ENCODE results near the gene OR51E1.

OR51E1 gene

DNA sequence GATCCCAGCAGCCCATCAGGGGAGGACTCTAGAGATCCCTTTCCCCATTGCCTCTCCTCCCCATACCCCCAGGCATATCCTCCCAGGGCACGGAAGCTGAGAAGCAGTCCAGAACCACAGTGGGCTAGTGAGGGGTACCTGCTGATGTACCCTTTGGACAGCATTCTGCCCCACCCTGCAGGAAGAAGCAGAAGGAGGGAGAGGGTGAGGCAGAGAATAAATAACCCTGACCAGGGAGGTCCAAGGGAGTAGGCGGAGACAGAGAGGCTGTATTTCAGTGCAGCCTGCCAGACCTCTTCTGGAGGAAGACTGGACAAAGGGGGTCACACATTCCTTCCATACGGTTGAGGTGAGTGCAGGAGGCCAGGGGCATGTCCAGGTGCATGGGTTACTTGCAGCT is at the start of gene OR51E1:
Gene OR51E1 (plus strand): TSS at position 301 of the 400 bp plus-strand sequence. CDS start 8,545 bp downstream, outside the sequence.
- peak within 1 kb of the TSS; percentile 10; the same call in 1 of the 2 replicates for H3K27ac ChIP-seq
- TF ChIP-seq CTCF (conservative IDR thresholded peaks at IDR 0.05) = no peak

DNA sequence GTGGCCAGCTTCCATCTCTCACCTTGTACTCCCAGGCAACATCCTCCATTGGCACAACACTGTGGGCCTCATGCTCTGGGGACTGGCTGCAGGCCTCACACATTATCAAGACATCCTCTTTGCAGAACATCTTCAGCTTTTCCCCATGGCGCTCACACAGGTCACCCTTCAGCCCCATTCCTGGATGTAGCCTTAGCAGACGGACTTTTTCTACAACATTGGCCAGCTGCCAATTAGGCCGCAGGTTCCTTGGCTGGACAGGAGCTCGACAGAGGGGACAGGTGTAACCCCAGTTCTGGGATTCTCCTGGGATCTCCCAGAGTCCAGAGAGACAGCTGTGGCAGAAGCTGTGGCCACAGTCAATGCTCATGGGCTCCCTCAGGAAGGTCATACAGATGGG is 38.7 kb upstream of the OR51E1 start:
- H3K27ac ChIP-seq = peak overlapping the region; percentile 87
- no peak for TF ChIP-seq CTCF (conservative IDR thresholded peaks at IDR 0.05)

GRCh38 chr11:4606231-4607015 is 37.4 kb upstream of the OR51E1 start:
- H3K27ac ChIP-seq = peak overlapping the region; percentile 87
- no peak for TF ChIP-seq CTCF (conservative IDR thresholded peaks at IDR 0.05)

GRCh38 chr11:4607096-4607495 is 36.7 kb upstream of the OR51E1 start:
- no peak for TF ChIP-seq CTCF (conservative IDR thresholded peaks at IDR 0.05)
- H3K27ac ChIP-seq = peak overlapping the region; percentile 87

GRCh38 chr11:4607781-4608666 is 35.8 kb upstream of the OR51E1 start, which contains the start of gene TRIM68:
Gene TRIM68, minus strand, starts transcription at chr11:4608231. Its CDS starts 2,727 bp downstream, at chr11:4605504.
- no peak for TF ChIP-seq CTCF (conservative IDR thresholded peaks at IDR 0.05)

DNA sequence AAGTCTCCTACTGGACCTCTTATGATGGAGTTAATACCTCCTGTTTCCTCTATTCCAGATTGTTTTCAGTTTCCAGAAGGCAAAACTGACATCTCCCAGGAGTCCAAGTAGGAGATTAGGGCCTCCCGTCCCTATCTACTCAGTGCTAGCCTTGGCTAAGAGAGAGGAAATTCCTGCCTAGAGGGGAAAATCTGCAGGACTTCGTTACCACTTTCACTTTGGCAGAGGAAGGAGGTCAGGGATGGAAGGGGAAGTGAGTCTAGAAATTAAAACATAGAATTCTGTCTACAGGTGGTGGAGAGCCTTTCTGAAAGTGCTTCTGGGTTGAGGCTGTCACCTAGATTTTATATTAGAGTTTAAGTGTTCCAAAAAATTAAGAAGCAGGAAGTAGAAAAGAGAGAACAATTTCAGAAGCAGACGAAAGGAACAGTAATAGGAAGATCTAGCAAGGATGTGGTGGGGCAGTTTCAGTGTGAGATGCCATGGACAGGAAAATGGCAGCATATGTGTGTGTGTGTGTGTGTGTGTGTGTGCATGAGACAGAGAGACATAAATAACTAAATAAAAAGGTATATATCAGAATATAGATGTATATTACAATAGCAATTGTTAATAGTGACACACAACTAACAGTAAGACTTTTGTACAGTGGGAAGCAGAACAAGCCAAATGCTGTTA is 33.4 kb upstream of the OR51E1 start:
- TF ChIP-seq CTCF (conservative IDR thresholded peaks at IDR 0.05) = no peak
- no peak overlapping the region for H3K27ac ChIP-seq

More at GRCh38 chr11:4607781-4608666, 35.8 kb upstream of the OR51E1 start, which contains the start of gene TRIM68:
- peak within 1 kb of the TSS; percentile 87 for H3K27ac ChIP-seq

Measured in VCaP (cell line).